Ureter (tissue), 1 donor: ENCODE data around the gene ATP6V0A1. TPM values are rescaled to one million over a fixed set of nuclear protein-coding genes. Genes with fewer than 3 reads are reported as not detected.
"Not testable (repeated sequence)": the region's sequence is repeated elsewhere in the genome, so short reads cannot be mapped to it uniquely, and the experiment has no call there.

Experiments
- DNase-seq: peaks from one replicate; pipeline ENCODE4 v3.0.0-alpha.2; 2020; ENCODE audit warnings: low spot score
- total RNA-seq: library from RNA; stranded (reverse); gene quantifications from one replicate; pipeline ENCODE4 v1.2.4, GENCODE V29; 2023
- donor health status: DM: yes; HTN: yes; CAD: no.

The ATP6V0A1 gene
- total RNA-seq, 1 donor from 2014 or later: 67.1 TPM

DNA sequence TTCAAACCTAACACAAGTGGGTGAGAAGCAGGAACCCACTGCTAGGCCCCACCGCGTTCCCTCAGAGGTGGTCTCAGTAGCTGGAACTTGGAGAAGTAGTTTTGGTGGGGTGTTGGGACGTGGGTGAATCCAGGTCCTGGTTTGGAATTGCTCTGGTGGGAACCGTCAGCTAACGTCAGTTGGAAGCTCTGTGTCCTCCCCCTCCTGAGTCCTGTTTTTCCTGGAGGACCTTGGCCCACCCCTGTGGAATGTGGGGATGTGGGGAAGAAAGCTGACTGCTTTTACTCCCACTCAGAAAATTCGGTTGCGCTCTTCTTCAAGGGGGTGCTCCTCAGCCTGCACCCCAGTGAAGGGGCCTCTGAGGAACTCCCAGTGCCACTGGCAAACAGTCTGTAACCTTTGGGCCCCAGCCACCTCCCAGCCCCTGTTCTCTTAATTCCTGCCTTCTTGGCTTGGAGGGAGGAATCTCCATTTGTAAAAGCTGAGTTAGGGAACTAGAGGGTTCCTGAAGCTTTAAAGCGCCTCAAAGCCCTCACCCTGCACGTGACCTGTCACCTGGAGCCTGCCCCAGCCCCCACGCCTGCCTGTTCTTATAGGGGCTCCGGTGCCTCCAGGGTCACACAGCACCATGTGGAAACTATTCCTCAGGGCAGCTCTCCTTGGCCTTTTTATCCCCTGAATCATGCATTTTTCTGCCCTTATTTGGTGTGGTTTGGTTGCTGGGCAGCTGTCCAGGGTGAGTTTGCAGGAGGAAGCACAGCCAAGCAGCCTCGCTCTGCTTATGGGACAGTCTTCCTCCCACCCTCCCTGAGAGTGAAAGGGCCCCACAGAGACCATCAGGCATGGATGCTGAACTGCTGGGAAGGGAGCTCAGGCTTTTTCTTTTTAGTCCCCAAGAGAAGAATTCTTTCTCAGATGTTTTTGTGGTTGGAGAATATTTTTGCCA, 61.1 kb downstream of the ATP6V0A1 start:
- DNase-seq: peak; percentile 94

GRCh38 chr17:42520540-42520951, 61.9 kb downstream of the ATP6V0A1 start:
- DNase-seq: no peak

GRCh38 chr17:42521036-42521435, 62.4 kb downstream of the ATP6V0A1 start:
- no peak for DNase-seq

DNA sequence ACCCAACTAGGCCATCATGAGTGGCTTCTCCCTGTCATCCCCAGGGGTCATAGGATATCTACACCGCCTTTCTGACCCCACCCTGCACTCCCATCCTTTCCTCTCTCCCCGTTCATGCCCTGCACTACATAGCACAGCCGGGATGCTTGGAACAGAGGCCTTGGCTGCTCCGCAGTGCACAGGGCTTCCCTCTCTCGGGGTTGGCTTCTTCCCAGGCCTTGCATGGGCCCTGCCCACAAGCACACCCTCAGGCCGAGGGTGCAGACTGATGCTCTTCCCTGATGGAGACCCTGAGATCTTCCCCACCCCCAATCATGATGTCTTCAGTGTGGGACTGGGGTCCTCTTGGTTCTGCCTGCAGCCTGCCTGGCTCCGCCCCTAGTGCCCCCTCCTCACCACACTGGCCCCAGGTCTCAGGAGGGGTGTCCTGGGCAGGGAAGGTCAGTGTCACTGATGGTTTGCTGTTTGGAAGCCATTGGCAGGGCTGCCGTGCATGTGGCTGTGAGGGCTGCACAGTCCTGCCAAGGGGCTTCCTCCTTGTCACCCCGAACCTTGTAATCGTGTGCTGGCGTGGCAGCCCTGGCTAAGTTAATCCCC, 63.1 kb downstream of the ATP6V0A1 start:
- no peak for DNase-seq

DNA sequence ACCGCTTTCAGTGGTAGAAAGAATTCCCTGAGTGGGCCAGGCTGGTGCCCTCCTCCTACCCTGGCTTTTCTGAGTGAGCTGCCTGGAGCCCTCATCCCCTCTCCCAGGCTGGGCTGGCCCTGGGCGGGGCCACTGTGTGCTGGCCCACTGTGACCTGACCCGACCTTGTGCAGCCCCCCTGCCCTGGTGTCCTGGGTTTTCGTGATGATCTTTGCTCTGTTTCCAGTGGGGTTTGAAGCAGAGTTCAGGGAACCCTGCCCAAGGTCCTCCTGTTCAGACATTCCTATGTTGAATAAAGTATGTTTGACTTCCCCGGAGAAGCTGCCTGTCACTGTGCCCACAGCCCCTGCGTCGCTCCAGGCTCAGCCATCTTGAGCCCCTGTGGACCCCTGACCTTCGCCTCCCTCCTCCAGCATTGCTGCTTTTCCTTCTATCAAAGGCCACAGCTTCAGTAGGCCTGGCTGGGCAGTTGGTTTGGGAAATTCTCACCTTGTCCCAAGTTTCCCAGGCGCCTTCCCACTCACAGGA, 63.6 kb downstream of the ATP6V0A1 start:
- DNase-seq: no peak

DNA sequence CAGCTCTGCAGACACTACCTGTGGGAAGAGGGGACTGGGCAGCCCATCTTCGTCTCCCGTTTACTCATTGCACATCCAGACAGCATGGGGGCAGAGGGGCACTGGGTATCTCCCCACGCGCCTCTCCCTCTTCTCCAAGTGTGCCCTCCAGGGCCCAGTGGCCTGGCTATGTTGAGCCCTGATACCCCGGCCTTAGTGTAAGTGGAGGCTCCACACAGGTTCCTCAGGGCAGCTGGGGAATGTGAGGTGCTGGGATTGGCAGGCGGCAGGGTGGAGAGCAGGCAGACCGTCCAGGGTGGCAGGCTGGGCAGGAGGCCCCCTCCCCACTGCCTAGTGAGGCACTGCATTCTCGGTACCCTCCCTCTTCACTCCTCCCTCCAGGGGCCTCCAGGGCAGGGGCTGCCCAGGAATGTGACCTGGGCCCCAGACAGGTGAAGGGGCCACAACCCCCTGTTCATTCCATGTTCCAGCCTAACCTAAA, 64.2 kb downstream of the ATP6V0A1 start:
- DNase-seq: no peak

DNA sequence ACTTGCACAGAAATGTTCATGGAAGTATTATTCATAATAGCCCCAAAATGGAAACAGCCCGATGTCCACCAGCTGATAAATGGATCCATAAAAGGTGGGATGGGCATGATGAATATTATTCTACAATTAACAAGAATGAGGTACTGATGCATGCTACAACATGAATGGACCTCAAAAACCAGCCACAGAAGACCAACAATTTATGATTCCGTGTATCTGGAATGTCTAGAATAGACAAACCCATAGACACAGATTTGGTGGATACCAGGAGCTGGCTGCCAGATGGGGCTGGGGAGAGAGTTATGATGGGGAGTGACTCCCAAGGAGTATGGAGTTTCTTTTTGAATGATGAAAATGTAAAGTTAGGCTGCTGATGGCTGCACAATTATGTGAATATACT, 66.5 kb downstream of the ATP6V0A1 start:
- DNase-seq: no peak

GRCh38 chr17:42526031-42526444, 67.4 kb downstream of the ATP6V0A1 start:
- DNase-seq: no peak

- no peak for DNase-seq
Measured at GRCh38 chr17:42527932-42528331, 69.3 kb downstream of the ATP6V0A1 start.

- DNase-seq: no peak
Measured at GRCh38 chr17:42529061-42529460, 70.4 kb downstream of the ATP6V0A1 start.

DNA sequence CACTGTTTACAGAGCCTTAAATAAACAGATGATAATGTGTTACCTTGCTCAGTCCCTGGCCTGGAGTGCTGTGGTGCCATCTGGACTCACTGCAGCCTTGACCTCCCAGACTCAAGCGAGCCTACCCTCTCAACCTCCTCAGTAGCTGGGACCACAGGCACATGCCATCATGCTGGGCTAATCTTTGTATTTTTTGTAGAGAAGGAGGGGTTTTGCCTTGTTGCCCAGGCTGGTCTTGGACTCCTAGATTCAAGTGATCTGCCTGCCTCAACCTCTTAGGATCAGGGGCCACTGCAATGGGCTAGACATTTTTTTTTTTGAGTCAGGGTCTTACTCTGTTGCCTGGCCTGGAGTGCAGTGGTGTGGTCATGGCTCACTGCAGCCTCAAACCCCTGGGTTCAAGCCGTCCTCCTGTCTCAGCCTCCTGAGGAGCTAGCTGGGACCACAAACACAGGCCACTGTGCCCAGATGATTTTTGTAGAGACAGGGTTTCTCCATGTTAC, 72.3 kb downstream of the ATP6V0A1 start:
- no peak for DNase-seq

DNA sequence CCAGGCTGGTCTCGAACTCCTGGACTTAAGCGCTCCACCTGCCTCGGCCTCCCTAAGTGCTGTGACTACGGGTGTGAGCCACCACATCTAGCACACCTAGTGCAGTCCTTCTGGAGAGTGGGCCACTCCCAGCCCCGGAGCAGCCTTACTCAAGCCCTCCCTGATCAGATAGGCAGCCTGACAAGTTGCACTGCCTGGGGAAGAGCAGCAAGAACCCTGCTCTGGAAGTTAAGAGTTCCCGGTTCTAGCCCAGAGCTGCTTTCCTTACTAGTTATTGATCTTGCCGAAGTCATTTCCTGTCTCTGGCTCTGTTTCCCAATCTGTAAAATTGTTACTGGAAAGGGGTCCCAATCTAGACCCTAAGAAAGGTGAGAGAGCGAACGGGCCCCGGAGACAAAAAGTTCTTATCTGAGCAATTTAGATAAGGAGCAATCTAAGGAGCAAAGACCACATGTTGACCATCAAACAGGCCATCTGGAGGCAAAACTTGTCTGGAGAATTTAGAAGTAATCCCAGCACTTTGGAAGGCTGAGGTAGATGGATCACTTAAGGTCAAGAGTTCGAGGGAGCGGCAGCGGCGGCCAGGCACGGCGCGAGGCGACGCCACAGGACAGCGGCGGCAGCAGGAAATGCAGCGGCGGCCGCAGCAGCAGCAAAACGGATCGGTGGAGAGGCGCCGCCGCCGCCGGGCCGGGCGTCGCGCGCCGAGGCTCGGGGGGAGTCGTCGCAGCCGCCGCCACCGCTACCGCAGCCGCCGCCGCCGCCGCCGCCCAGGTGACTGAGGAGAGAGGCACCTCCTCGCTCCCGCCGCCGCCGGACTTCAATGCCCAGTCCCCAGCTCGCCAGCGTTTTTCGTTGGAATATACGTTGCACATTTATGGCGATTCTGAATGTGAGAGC, 73.0 kb downstream of the ATP6V0A1 start:
- no peak for DNase-seq

DNA sequence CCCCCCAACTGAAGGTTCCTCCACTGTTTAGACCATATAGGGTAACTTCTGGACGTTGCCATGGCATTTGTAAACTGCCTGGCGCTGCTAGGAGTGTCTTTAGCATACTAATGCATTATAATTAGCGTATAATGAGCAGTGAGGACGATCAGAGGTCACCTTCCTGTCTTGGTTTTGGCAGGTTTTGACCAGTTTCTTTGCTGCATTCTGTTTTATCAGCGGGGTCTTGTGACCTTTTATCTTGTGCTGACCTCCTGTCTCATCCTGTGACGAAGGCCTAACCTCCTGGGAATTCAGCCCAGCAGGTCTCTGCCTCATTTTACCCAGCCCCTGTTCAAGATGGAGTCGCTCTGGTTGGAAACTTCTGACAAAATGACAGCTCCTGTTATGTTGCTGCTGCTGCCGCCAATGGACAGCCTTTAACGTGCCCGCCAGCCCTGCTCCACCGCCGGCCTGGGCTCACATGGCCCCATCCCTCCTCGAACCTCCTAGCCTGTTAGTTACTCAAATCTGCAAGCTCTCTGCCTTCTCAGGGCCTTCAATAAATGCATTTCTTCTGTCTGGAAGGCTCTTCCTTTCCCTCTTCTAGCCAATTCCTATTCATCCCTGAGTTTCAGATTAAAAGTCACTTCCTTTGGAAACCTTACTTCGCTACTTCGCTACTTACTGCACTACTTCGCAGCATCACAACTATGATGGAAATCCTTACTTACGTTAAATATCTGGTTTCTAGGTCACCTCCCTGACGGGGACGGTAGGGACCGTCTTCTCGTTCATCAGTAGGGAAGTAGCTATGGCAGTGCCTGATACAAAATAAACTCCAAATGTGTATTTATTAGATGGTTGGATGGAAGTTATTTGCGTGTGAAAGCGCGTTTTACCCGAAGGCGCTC, 76.7 kb downstream of the ATP6V0A1 start:
- DNase-seq: no peak

- peak; percentile 97 for DNase-seq
Measured at GRCh38 chr17:42536048-42536371, 77.3 kb downstream of the ATP6V0A1 start, which contains the start of gene NAGLU. TSS of gene NAGLU (plus strand) at chr17:42536241. CDS start at chr17:42536273, 32 bp downstream.

DNA sequence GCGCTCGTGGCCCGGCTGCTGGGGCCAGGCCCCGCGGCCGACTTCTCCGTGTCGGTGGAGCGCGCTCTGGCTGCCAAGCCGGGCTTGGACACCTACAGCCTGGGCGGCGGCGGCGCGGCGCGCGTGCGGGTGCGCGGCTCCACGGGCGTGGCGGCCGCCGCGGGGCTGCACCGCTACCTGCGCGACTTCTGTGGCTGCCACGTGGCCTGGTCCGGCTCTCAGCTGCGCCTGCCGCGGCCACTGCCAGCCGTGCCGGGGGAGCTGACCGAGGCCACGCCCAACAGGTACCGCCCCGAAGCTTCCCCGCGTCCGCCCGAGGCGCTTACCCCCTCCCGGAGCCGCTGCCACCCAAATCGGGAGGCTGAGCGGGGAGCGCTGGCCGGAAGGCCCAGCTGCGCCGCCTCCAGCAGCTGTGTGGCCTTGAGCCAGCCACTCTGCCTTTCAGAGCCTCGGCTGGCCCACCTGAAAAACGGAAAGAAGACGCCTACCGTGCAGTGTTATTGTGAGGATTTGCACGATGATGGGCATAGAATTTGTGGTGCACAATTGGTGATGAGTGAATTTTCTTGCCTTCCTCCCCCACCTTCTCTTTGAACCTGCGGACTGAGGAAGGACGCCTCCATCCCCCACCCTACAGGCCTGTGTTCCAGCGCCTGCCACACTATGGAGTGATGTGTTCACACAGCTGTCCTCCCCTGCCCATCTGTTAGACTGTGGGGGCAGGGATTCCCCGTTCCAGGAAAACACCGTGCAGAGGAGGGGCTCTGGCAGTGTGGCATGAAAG, 77.9 kb downstream of the ATP6V0A1 start:
- peak; percentile 88 for DNase-seq

GRCh38 chr17:42537156-42537805, 78.6 kb downstream of the ATP6V0A1 start:
- no peak for DNase-seq

GRCh38 chr17:42537826-42538451, 79.3 kb downstream of the ATP6V0A1 start:
- DNase-seq: no peak

DNA sequence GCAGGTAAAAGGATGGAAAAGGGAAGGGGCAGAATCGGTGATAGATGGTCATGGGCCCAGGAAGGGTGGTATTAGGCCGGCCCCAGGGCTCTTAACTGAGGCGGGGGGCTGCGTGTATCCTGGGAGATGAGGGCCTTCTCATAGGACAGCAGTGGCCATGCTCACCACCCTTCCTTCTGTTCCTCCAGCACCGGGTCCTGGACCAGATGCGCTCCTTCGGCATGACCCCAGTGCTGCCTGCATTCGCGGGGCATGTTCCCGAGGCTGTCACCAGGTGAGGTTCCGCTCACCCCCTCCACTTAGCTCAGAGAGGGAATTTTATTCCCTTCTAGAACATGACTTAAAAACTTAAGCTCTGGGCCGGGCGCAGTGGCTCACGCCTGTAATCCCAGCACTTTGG, 79.8 kb downstream of the ATP6V0A1 start:
- DNase-seq: no peak

DNA sequence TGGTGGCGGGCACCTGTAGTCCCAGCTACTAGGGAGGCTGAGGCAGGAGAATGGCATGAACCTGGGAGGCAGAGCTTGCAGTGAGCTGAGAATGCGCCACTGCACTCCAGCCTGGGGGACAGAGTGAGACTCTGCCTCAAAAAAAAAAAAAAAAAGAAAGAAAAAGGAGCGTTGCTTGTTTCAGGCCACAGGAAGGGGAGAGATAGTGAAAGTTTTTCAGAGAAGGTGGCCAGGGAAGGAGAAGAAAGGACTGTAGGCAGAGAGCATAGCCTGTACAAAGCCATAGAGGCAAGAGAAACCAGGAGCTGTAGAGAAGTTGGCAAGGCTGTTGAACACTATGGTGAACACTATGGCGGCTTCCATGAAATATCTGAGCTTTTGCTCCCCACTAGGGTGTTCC, 81.9 kb downstream of the ATP6V0A1 start:
- DNase-seq: not testable (repeated sequence)
